ENCODE data around the gene COL27A1. TPM values are rescaled to one million over a fixed set of nuclear protein-coding genes. Genes with fewer than 3 reads are reported as not detected.

The COL27A1 gene
- total RNA-seq, 1 donor from 2014 or later = 51.0 TPM

DNA sequence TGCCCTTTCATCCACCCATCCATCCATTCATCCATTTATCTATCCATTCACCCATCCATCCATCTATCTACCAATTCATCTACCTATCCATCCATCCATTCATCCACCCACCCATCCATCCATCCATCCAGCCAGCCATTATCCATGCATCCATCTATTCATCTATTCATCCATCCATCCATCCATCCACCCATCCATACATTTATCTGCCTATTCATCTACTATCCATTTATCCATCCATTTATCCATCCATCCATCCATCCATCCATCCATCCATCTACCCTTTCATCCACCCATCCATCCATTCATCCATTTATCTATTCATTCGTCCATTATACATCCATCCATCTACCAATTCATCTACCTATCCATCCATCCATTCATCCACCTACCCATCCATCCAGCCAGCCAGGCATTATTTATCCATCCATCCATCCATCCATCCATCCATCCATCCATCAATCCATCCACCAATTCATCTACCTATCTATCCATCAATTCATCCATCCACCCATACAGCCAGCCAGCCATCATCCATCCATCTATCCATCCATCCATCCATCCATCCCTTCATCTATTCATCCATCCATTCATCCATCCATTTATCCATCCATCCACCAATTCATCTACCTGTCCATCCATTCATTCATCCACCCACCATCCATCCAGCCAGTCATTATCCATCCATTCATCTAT lies 10.2 kb downstream of the COL27A1 start:
- no peak for ATAC-seq

DNA sequence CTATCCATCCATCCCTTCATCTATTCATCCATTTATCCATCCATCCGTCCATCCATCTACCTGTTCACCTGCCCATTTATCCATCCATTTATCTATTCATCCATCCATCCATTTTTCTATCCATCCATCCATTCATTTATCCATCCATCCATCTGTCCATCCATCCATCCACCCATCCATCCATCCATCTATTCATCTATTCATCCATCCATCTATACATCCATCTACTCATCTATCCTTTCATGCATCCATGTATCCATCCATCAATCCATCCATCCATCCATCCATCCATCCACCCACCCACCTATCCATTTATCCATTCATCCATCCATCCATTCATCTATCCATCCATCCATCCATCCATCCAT lies 10.8 kb downstream of the COL27A1 start:
- ATAC-seq (no peak), DNase-seq (ENCODE audit: low spot score) (no peak)

More for the DNA sequence above, 10.2 kb downstream of the COL27A1 start:
- DNase-seq (ENCODE audit: low spot score) = no peak

DNA sequence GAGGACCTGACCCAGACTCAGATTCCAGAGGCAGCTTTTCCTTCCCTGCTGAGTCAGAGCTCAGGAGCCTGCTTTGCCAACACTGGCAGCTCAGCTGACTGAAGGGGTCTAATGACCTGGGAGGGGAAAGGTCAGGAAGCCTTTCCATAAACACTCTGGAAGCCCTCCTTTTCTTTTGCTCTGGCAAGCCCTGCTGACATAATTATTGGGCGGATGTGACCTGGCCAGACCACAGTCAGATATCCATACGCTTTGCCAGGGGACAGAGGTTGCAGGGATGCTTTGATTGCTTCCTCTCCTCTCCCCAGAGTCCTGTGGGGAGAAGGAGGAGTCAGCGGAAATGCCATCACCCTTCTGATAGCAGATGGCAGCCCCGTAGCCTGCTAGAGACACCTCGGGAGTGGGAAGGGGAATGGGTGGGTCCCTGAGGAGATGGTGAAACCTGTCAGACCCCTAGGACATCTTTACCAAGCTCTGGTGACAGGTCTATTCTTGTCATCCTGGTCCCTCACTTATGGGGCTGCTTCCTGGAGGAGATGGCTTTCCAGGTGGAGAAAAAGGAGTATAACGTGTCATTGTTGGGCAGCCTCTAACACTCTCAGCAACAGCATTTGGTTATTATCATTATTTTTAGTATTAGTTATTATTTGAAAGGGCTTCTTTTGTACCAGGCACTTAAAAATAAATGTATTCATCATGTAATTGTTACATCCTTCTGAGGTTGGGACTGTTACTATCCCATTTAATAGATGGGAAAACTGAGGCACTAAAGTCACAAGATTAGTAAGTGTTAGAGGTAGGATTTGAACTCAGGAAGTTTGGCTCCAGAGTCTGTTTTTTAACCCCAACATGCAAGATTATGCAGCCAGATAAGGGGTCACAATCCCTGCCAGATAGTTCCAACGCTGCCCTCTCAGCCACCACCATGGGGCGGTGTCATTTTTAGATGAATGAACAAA lies 11.6 kb downstream of the COL27A1 start:
- DNase-seq (ENCODE audit: low spot score) = no peak
- ATAC-seq = no peak

DNA sequence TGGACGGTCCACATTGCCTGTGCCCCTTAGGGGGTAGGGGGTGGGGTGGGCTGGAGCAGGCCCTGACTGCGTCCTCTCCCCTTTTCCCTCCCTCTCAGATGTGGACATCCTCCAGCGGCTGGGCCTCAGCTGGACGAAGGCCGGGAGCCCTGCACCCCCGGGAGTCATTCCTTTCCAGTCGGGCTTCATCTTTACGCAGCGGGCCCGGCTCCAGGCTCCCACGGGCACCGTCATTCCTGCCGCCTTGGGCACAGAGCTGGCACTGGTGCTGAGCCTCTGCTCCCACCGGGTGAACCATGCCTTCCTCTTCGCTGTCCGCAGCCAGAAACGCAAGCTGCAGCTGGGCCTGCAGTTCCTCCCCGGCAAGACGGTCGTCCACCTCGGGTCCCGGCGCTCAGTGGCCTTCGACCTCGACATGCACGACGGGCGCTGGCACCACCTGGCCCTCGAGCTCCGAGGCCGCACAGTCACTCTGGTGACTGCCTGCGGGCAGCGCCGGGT lies 12.3 kb downstream of the COL27A1 start:
- DNase-seq (ENCODE audit: low spot score) = no peak
- ATAC-seq = peak; percentile 5

DNA sequence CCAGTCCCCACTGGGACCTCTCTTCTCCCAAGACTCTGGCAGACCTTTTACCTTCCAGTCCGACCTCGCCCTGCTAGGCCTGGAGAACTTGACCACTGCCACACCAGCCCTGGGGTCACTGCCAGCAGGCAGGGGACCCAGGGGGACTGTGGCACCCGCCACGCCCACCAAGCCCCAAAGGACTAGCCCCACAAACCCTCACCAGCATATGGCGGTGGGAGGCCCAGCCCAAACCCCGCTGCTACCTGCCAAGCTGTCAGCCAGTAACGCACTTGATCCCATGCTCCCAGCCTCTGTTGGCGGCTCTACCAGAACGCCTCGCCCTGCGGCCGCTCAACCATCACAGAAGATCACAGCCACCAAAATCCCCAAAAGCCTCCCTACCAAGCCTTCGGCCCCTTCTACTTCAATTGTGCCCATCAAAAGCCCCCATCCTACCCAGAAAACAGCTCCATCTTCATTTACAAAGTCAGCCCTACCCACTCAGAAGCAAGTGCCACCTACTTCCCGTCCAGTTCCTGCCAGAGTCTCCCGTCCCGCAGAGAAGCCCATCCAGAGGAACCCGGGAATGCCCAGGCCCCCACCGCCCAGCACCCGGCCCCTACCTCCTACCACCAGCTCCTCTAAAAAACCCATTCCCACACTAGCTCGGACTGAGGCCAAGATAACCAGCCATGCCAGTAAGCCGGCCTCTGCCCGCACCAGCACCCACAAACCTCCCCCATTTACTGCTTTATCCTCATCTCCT lies 13.1 kb downstream of the COL27A1 start:
- ATAC-seq = no peak
- DNase-seq (ENCODE audit: low spot score) = no peak

DNA sequence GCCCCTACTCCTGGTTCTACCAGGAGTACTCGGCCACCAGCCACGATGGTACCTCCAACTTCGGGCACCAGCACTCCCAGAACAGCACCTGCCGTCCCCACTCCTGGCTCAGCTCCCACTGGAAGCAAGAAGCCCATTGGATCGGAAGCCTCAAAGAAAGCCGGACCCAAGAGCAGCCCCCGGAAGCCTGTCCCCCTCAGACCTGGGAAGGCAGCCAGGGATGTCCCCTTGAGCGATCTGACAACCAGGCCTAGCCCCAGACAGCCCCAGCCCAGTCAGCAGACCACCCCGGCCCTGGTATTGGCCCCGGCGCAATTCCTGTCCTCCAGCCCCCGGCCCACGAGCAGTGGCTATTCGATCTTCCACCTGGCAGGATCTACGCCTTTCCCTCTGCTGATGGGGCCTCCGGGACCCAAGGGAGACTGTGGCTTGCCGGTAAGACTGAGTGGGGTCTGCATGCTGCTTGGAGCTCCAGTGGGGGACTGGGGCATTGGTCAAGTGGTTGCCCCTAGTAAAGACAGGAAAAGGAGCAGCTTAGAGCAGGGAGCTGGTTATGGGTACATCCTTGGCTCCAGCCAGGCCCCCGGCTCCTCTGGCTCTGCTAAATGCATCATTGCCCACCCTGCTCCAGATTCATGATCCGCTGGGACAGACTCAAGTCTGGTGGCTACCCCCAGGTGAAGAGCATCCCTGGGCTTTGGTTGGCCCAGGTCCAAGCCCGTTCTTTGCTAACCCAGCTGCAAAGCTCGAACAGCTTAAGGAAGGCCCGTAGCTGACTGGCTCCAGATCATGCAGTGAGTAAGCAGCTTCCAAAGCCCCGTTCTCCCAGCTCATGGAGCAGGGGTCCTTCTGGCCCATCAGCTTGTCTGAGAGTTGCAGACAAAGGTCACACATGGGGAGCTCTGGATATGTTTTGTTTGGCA lies 14.0 kb downstream of the COL27A1 start:
- DNase-seq (ENCODE audit: low spot score) (no peak), ATAC-seq (no peak)

DNA sequence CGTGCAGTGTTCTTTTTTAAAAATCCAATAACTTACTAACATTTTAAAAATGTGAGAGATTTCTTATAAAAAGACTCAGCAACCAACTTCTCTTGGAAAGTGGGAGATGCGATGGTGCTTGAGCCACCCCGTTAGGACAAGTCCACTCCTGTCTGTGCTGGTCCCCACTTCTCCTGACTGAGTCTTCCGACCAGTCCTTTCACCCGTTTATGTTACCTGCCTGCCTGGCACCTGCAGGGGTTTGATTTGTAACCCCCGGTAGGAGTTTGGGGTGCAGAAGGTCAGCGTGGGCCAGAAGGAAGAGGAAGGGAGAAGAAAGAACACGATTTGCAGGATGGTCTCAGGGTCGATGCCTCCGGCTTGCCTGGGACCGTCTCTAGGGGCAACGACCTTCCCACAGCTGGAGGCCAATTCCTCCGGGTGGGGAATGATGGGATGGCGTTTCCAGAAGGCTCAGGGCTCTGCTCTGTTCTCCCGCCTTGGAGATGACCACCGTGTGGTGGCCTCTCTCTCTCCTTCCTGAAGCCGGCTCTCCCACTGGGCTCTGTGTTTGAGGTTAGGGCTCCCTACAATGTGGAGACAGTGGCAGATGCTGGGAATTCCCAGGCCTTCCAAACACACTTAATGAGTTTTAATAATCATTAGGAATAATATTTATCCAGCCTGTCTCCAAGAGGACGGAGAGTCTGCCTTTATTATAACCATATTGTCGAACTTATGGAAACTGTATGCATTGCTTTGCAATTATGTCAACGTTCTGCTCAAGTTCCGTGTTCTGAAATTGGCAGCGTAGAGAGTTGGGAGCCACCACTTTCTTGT lies 14.8 kb downstream of the COL27A1 start:
- no peak for DNase-seq (ENCODE audit: low spot score)
- no peak for ATAC-seq

DNA sequence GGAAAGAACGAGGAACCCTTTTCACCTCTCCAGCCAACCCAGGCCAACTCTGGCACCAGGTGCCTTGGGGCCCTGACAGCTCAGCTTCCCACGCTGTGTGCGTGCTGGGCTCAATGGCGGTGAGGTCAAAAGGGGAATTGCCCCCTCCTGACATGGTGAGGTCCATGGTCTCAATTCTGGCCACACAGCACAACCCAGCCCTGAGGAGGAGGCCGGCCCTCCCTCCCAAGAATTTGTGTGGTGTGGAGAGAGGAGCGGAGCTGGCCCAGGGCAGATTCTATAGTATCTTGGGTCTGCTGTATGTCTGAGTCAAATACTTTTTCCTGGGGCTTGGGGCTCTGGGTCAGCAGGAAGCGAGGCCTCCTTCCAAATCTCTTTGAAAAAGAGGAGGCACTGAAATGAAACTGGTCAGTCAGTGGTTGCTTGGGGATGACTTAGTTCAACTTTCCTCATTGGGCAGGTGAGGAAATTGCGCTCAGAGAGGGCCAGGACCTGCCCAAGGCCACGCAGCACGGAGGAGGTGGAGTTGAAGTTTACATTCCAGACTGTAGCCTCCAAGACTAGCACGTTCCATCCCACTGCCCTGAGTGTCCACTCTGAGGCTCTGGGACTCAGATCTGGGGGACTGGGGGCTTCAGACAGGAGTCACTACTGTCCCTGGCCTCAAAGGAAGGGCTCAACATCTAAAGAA lies 15.6 kb downstream of the COL27A1 start:
- ATAC-seq = no peak
- no peak for DNase-seq (ENCODE audit: low spot score)

DNA sequence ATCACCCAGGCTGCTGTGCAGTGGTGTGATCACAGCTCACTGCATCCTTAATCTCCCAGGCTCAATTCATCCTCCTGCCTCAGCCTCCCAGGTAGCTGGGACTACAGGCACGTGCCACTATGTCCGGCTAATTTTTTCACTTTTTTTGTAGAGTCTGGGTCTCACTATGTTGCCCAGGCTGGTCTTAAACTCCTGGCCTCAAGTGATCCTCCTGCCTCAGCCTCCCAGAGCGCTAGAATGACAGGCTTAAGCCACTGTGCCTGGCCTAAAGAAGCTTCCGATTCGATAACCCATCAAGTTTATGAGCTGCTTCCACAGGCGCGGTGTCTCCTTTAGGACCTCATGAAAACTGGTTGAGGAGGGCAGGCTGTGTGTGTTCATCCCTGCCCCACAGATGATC lies 16.2 kb downstream of the COL27A1 start:
- no peak for DNase-seq (ENCODE audit: low spot score)
- ATAC-seq = no peak

DNA sequence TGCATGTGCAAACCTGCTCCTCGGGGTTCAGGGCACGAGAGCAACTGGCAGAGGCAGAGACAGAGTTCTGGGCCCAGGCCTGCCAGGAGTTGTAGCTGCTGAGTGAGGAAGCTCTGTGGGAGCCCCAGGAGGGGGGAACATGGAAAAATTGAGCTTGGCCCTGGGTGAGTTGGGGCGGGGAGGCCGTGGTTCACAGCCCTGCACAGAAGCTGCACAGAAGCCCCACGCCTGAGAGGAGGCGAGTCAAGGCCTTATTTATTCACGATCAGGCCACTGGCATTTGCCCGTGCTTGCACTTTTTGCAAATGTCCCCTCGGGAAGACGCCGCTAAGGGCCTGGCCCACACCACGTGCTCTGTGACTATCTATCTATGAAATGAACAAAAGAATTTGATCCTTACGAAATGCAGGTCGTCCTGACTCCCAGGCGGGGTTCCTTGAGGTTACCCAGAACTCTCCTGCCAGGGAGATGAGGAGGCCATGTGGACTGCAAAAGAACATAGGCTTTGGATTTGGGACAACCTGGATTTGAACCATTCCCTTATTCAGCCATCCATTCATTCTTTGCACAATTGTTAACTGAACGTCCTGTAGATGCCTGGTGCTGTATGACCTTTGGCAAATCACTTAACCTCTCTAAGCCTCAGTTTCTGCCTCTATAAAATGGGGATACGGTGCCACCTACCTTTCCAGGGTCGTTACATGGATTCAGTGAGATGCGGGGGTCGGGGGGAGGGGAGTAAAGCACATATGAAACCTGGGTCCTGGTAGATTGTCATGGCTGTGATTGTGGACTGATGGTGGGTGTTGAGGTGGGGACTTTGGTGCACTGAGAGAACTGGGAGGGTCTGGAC lies 17.9 kb downstream of the COL27A1 start:
- no peak for DNase-seq (ENCODE audit: low spot score)
- peak; percentile 48 for ATAC-seq

DNA sequence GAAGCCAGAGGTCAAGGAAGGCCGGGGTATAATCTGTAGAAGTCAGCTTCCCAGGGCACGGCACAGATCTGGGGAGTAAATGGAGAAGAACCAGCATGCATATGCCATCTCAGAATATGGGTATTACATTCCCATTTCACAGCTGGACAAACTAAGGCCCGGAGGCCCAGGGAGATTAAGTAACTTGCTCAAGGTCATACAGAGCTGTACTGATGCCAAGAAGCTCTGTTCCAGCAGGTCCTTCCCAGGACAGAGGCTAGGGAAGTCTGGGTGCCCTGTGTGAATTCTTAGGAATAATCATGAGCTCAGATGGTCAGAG lies 19.2 kb downstream of the COL27A1 start:
- ATAC-seq (no peak), DNase-seq (ENCODE audit: low spot score) (no peak)

DNA sequence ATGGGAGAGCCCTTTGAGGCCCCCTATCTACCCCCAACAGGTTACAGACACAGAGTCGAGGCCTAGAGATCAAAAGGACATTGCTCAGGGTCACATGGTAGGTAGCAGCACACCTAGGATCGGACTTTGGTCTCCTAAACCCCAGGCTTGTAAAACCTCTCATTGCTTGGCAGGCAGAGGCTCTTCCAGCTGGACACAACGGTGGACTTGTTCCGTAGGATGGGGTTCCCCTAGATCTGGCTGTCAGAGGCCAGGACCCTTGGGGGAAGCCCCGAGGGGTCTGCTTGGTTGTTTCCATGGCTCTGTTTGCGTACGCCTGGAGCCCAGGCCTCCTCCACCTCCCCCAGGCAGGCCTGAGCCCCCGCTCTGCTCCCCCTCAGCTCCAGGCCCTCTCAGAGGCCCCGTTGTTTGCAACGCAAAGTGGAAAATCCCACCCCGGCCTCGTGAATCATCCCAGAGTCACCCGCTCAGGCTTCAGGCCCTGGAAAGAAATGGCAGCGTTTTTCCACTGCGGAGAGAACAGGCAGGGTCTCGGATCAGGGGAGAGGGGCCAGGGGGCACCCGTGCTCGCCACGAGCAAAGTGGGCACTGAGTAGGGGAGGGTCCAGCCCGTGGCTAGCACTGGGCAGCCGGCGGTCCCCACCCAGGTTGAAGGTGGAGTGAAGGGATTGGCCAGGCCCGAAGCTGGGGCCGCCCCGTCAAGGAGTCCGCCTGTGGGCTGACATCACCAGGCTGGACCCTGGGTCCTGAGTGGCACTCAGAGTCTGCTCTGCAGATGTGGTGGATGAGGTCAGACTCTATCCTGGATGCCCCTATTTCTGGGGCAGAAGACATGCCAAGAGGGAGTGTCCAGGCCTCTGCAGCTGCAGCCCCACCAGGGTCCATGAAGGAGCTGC lies 19.8 kb downstream of the COL27A1 start:
- DNase-seq (ENCODE audit: low spot score) (peak; percentile 85), ATAC-seq (peak; percentile 56)

DNA sequence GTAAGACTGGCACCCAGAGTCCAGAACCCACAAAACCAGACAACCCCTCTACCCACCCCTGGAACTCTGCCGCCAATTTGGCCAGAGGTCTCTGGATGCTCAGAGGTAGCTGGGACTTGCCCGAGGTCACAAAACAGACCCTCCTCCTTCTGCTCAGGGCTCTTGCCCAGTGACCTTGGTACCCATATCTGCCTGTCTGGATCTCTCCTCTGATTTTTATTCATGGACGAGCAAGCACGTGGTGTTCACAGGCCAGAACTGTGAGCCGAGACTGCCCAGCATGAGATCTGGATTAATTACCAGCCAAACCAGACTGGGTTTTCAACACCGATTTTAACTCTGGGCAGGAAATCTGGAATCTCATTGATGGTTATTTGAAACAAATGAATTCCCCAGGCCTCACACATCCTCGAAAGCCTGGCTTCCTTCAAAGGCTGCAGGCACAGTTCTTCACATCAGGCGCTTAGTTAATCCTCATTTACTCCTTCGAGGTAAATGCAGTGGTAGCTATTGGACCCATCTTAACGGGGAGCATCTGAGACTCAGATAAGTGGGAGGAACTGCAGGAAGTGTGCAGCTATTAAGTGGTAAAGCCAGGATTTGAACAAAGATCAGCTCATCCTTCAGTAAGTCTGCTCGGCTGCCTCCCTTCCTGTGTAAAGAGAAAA lies 21.4 kb downstream of the COL27A1 start:
- peak; percentile 56 for ATAC-seq

DNA sequence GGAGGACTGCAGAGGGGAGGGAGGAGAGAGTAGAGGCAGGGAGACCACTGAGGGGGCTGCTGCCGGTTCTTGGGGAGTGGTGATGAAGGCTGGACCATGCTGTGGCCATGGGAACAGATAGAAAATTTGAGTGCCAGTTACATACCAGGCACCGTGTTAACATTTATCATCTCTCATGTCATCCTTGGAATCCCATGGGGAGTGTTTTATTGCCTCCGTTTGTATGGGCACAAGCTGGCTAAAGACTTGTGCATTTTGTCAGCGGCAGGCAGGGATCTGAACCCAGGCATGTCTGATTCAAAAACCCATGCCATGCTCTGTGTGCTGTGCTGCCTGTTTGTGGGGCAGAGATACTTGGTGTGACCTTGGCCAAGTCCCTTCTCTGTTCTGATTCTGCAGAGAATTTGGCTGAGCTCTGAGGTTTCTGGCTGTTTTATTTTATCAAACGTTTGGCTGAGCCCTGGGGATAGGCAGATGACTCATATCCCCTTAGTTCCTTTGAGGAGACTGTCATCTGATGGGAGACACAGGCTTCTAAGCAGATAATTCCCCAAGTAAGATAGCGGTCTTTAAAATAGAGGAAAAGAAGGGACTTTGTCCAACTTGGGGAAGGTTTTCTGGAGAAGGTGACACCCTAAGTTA lies 22.2 kb downstream of the COL27A1 start:
- DNase-seq (ENCODE audit: low spot score) (no peak), ATAC-seq (peak; percentile 3)

More for the DNA sequence above, 21.4 kb downstream of the COL27A1 start:
- peak; percentile 90 for DNase-seq (ENCODE audit: low spot score)

DNA sequence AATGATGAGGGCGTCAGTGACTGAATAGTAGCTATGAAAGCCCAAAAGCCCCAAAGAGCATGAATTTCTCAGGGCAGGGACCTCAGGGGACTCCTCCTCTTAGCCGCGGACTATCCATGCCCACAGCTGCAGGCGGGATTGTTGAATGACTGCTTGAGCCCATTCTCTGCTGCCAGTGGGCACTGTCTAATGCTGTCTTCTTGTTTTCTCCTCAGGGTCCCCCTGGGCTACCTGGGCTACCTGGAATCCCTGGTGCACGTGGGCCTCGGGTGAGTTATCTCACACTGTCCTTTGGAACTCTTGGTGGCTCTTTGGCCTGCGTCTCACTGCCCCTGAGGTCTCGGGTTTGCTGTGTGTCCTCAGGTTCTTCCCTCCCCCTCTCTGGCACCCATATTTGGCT lies 22.7 kb downstream of the COL27A1 start:
- DNase-seq (ENCODE audit: low spot score) (no peak), ATAC-seq (no peak)

Measured in left lobe of liver (tissue), 2 donors.